Umbilical cord (tissue), 2 donors: ENCODE measurements around the gene DAPK3. TPM values are rescaled to one million over a fixed set of nuclear protein-coding genes. Genes with fewer than 3 reads are reported as not detected.

Source experiments
- DNase-seq: peaks from one replicate; pipeline ENCODE4 v3.0.0-alpha.2; 2015; ENCODE audit warnings: low spot score
- total RNA-seq: library from RNA; depleted of rRNA; stranded (reverse); fragments of >200 nt; gene quantifications from one replicate; pipeline ENCODE4 v1.2.3, GENCODE V29; 2014; ENCODE audit warnings: low replicate concordance; ENCODE audit not compliant: insufficient read depth

The DAPK3 gene
- total RNA-seq, 1 donor from 2014 or later: 87.2 TPM

DNA sequence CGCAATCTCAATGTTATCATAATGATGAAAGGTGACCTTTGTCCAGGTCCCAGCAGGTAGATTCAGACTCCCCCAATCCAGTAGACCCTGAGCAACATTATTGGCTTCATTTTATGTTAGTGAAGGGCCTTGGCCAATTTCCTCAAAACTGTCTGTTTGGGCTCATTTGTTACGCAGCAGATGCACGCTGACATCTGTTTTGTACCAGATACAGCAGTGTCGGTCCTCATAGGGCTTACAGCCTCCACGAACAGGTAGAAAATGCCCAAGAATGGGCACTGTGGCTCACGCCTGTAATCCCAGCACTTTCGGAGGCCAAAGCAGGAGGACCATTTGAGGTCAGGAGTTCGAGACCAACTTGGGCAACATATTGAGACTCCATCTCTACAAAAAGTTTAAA is 51.1 kb downstream of the DAPK3 start:
- no peak for DNase-seq

DNA sequence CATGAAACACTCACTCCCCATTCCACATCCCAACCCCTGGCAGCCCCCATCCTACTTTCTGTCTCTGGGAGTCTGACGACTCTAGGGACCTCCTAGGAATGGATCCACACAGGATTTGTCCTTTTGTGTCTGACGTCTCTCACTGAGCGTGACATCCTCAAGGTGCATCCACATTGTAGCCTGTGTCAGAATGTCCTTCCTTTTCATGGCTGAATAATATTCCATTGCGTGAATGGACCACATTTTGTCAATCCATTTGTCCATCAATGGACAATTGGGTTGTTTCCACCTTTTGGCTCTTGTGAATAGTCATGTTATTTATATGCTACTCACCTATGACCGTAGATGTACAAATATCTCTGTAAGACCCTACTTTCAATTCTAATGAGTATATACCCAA is 54.9 kb downstream of the DAPK3 start:
- no peak for DNase-seq

DNA sequence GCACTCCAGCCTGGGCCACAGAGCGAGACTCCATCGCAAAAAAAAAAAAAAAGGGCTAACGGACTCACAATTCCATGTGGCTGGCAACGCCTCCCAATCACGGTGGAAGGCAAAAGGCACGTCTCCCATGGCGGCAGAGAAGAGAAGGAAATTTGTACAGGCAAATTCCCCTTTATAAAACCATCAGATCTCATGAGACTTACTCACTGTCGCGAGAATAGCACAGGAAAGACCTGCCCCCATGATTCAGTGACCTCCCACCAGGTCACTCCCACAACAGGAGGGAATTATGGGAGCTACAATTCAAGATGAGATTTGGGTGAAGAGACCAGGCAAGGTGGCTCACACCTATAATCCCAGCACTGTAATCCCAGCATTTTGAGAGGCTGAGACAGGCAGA is 56.7 kb downstream of the DAPK3 start:
- DNase-seq: no peak

DNA sequence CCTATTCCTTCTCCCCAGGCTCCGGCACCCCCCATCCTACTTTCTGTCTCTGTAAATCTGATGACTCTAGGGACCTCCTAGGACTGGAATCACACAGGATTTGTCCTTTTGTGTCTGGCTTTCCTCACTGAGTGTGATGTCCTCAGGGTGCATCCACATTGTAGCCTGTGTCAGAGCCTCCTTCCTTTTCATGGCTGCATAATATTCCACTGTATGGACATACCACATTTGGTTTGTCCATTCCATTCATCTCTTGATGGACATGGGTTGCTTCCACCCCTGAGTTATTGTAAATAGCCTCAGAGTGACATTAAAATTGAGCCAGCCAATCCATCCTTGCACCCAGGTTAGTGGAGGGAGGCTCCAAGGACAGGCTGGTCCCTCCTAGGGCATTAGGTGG is 60.8 kb downstream of the DAPK3 start:
- DNase-seq: no peak

Other genes with a start within 250 kb of the DAPK3 start
- 33.2 TPM for gene APBA3, start 209.4 kb downstream of the DAPK3 start, total RNA-seq
- 29.4 TPM for gene MRPL54, start 208.4 kb downstream of the DAPK3 start, total RNA-seq
- gene RAX2, start 198.9 kb downstream of the DAPK3 start, total RNA-seq: 0.96 TPM
- gene MATK, start 184.7 kb downstream of the DAPK3 start, total RNA-seq: 0.96 TPM
- gene ZFR2, start 102.1 kb downstream of the DAPK3 start, total RNA-seq: 0.96 TPM
- 0.24 TPM for gene ATCAY, start 90.4 kb downstream of the DAPK3 start, total RNA-seq
- not detected for gene NMRK2, start 38.0 kb downstream of the DAPK3 start, total RNA-seq
- 2,474 TPM for gene EEF2, start 14.4 kb upstream of the DAPK3 start, total RNA-seq
- gene PIAS4, start 36.6 kb upstream of the DAPK3 start, total RNA-seq: 11.6 TPM
- gene ZBTB7A, start 95.8 kb upstream of the DAPK3 start, total RNA-seq: 16.9 TPM
- gene MAP2K2, start 153.0 kb upstream of the DAPK3 start, total RNA-seq: 72.5 TPM
- gene CREB3L3, start 182.5 kb upstream of the DAPK3 start, total RNA-seq: not detected
- gene SIRT6, start 211.5 kb upstream of the DAPK3 start, total RNA-seq: 2.2 TPM
- gene ANKRD24, start 211.6 kb upstream of the DAPK3 start, total RNA-seq: 1.4 TPM